ENCODE results near the gene STX18. TPM values are rescaled to one million over a fixed set of nuclear protein-coding genes. Genes with fewer than 3 reads are reported as not detected.
"Not testable (repeated sequence)": the region's sequence is repeated elsewhere in the genome, so short reads cannot be mapped to it uniquely, and the experiment has no call there.

Gene STX18
- polyA plus RNA-seq (2013, experiment 1 of 2; ENCODE audit: insufficient read length), result 38.0 TPM
- 36.8 TPM for polyA plus RNA-seq (2013, experiment 2 of 2; ENCODE audit: insufficient read length)

DNA sequence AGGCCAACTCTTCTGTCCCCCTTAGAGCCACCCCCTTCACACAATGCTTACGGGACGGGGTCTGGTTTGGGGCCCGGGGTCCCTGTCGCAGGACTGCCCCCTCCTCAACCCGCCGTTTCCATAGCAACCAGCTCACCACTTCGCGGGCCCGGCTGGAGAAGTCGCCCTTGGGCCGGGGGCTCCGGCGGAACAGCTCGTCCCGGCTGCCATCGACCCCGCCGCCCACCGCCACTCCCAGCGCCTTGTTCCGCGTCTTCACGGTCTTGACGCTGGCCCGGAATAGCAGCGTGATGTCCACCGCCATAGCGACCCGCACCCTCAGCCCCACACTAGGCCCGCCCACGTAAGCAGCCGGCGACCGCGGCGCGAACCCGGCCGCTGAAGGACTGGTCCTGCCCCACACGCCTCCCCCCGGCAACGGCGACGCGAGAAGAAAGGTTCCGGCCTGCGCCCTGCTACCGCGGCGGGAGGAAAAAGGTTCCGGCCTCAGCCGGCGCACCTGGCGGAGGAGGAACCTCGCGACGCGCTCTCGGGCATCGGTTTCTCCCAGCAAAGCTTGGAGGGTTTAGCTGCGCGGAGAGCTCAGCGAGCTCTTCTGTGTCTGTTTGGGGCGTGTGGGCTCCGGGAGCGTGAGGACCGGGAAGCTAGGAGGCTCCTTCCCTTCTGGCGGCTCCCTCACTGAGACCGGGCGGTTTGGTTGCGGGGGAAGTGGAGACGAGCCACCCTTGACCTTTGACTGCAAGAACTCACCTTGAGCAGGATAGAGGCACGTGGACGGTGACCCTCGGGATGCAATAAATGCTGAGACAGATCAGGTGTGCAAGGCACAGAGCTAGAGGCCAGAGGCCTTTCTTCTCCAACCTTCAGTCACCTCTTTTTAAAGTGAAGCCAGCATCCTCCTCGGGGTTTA is at the start of gene STX18:
STX18 (minus strand) TSS at position 388 of the 910 bp plus-strand sequence; CDS start at position 304, 84 bp downstream.
- peak; percentile 85 for DNase-seq

DNA sequence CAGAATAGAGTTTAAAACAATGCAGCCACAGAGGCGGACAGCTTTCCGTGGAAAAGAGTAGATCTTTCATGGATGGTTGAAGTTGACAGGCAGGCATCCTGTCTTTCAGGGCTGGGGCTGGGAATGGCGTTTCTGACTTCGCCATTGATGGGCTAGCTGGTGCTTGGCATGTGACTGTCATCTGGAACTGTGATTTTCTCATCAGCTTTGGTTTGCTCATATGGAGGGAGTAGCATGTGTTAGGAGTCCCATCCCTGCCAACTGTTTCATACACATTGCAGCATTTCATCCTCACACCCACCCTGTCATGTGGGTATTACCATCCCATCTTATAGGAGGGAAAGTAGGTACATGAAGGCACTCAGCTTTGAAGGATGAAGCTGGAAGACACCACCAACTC is 49.2 kb upstream of the STX18 start:
- no peak for DNase-seq

DNA sequence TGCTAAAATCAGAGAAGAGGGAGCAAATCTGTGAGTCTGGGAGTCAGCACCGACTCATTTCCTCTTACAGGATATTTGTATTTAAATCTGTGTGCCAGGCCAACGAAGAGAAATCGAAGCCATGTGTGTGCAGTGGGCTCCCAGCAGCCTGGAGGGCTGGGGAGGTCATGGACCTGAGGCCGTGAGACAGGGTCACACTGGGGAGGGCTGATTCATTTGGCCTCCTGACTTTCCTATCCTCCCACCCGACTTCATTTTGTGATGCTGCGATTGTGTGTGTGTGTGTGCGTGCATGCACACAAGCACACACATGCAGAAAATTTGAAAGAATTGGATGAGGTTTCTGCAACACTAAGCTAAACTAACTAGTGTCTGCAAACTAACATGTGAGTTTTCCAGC is 48.7 kb upstream of the STX18 start:
- DNase-seq, result no peak

DNA sequence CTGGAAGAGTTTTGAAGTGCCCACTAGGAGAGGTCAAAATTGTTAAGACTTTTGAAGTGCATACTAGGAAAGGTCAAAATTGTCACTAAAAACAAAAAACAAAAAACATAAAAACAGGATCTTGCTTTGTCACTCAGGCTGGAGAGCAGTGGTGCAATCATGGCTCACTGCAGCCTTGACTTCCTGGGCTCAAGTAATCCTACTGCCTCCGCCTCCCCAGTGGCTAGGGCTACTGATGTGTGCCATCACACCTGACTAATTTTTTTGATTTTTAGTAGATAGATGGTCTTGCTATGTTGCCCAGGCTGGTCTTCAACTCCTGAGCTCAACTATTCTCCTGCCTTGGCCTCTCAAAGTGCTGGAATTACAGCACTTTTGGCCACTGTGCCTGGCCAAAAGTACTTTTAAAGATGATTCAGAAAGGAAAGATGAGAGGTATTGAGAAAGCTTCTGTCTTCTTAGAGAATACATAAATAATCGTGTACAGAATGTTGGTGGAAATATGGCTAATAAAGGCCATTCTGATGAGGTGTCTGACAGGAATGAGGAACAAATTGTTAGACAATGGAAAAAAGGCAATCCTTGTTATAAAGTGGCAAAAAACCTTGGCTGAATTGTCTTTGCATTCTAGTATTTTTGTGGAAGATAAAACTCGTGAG is 43.3 kb upstream of the STX18 start:
- peak; percentile 82 for DNase-seq

DNA sequence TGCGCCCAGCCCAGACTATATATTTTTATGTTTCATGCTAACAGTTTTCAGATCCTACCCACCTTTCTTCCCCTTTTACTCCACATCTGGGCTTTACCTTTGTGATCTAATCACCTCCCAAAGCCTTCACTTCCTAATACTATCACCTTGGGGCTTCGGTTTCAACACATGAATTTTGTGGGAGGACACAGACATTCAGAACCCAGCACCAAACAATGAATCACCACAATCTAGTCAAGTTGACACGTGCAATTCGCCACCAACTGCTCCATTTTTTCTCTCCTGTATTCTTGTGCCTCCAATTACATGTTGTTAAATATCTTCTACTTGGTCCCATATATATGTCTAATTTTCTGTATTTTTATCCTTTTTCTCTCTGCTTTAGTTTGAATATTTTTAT is 41.8 kb upstream of the STX18 start:
- no peak for DNase-seq

DNA sequence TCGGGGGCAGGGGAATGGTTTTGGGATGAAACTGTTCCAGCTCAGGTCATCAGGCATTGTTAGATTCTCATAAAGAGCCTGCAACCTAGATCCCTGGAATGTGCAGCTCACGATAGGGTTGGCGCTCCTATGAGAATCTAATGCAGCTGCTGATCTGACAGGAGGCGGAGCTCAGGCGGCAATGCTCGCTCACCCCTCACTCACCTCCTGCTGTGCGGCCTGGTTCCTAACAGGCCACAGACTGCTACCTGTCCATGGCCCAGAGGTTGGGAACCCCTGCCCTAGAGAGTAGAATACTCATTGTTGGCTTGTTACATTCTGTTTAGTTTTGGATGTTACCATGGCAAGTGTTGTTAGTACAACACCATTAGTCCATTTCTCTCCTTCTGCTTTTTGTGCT is 40.8 kb upstream of the STX18 start:
- DNase-seq, result no peak

DNA sequence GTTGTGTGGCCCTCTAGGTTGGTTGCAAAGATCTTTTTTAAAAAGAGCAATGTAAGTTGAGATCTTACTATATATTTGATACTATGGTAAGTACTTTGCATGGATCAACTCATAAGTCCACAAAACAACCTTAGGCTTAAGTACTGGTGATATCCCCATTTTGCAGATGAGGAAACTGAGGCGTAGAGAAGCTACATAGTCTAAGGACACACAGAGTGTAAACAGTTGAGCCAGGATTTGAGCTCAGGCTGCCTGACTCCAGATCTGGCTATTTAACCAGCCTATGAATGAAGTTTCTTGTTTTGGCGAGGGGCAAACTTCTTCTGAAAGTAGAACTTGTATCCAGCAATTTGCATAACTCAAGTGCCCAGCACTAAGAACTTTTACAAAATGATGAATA is 38.6 kb upstream of the STX18 start:
- no peak for DNase-seq

DNA sequence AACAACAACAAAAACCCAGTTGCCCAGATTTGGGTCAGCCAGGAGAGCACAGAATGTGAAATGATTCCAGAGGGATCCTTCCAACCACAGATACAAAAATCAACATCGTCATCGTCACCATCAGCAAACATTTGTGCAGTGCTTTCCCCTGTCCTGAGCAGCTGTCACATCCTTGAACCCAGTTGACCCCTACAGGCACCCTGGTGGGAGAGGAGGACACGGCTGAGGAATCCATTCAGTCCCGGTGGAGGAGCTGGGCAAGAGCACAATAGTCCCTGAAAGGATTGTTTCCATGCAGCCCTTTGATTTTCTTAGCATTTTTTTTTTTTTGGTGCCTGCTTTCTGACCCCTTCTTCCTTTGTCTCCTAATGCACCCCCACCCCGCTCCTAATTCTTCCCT is 37.1 kb upstream of the STX18 start:
- DNase-seq, result no peak

DNA sequence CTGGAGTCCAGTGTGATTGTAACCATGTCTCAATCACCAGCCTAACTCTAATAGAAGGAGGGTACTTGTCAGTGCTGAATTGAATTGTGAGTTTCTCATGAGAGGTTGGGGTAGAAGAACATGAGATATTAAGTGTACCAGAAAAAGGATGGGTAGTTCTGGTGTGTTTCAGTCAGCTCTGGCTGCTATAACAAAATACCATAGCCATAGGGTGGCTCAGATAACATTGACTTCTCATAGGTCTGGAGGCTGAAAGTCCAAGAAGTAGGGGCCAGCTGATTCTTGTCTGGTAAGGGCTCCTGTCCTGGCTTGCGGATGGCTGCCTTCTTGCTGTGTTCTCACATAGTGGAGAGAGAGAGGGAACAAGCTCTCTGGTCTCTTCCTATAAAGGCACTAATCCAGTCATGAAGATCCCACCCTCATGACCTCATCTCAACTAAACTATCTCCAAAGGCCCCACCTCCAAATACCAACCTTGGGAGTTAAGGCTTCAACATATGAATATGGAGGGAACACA is 35.6 kb upstream of the STX18 start:
- no peak for DNase-seq

DNA sequence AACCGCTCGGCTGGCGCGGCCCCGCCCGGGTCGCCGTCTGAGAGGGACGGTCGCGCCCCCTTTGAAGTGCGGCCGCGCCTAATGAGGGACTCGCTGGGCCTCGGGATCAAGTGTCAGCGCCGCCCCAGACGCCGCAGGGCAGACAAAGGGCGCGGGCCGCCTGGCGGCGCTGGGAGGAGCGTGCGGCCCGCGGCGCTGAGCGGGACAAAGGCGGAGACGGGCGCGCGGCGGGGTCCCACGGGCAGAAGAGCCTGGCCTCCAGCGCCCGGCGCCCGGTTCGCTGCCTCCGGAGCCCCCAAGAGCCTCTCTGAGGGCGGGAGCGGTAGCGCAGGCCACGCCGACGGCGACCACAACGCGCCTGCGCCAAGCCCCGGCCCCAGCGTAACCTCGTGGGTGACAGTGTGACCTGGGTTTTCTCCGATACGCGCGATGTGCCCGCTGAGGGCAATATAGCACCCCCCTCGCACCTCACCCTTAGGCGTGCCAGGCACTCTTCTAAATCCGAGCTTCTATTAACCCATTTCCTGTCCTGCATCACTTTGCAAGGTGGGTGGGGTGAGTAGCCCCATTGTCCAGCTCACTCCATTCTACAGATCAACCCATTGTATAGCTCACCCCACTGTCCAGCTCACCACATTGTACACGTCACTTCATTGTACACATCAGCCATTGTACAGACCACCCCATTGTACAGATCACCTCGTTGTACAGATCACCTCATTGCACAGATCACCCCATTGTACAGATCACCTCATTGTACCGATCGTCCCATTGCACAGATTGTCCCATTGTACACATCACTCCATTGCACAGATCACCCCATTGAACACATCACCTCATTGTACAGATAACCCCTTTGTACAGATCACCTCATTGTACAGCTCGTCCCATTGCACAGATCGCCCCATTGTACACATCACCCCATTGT is 33.7 kb upstream of the STX18 start:
- peak; percentile 63 for DNase-seq

DNA sequence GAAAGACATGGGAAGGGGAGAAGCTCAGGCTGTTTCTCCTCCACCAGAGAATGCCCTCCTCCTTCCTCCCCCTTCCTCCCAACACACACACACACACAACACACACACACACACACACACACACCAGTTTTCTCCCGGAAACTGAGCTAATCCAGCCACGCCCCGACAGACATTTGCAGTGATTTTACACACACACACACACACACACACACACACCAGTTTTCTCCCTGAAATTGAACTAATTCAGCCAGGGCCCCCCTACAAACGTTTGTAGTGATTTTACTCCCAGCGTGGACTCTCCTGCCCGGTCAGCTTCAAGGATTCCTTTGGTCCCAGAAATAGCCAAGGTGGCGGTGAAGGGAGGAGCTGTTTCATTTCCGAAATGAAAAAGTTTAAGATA is 32.9 kb upstream of the STX18 start:
- peak; percentile 87 for DNase-seq

DNA sequence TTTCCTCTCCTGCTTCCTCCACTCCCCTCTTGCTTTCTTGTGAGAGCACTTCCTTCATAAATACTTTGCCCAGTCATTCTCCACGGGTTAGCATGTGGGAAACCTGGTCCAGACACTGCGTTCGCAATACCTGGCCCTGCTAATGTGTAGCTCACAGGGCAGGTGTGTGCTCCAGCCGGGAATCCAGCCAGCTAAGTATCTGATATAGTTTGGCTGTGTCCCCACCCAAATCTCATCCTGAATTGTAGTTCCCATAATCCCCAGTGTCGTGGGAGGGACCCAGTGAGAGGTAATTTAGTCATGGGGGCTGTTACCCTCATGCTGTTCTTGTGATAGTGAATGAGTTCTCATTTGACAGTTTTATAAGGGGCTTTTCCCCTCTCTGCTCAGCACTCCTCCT is 32.2 kb upstream of the STX18 start:
- no peak for DNase-seq

DNA sequence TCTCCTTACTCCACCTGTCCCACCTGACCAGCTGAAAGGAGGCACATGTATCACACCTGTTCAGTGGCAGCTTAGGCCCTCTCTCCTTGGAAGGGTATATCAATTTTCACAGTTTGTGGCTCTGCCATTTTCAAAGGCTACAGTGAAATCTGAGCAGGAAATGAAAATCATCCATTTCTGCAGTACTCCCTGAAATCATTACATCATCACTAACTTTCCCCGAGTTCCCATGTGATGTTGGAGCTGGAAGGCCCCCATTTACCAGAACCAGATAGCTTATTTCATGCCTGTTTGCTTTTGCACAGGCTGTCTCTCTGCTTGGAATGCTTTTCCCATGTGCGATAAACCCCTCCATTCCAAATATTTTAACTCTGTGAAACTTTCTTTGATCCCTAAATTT is 31.0 kb upstream of the STX18 start:
- no peak for DNase-seq

DNA sequence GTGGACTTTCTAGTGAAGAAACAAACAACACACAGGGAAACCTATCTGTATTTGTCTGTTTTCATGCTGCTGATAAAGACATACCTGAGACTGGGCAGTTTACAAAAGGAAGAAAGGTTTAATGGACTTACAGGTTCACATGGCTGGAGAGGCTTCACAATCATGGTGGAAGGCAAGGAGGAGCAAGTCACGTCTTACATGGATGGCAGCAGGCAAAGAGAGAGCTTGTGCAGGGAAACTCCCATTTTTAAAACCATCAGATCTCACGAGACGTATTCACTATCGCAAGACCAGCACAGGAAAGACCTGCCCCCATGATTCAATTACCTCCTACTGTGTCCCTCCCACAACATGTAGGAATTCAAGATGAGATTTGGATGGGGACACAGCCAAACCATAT is 28.0 kb upstream of the STX18 start:
- not testable (repeated sequence) for DNase-seq

DNA sequence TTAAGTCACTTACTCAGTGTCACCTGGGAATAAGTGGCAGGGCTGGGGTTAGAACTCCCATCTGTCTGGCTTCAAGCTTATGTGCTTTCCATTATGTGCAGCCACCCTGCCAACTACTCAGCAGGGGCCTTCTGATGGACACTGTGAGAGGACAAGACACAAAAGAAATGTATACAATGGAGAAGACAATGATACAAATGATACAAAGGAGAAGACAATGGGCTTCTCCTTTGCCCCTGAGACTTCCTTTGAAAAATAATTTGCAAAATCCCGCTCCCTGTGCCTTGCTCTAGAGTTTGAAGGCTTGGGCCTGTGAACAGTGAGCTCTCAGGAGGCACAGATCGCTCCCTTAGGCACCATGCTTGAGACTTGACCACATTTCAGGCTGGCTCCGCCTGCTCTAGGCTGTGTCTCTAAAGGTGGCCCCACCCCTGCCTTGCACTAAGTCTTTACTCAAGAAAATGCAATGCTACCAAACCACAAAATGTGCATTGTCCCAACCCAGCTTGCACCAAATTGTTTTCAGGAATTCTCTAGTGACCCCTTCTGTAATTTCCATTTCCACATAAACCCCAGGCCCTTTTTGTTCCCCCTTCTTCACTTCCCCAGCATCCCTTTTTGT is 27.1 kb upstream of the STX18 start:
- peak; percentile 45 for DNase-seq

DNA sequence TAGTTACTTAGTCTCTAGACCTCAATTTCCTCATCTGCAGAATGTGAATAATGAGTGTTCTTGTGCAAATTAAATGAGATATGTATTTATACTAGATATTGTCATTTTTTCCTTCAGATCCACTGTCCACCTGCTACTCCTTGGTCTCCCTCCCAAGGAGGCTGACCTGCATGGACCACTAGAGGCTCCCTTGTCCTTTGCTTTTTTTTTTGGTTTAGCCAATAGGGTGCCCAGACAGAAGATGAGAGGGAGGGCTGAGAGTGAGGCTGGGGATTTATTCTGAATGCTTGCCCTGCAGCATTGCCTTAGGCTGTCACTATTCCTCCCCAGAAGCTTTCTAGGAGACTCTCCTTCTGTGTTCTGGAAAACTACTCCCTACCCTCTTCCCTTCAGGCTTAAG is 24.5 kb upstream of the STX18 start:
- DNase-seq, result not testable (repeated sequence)

DNA sequence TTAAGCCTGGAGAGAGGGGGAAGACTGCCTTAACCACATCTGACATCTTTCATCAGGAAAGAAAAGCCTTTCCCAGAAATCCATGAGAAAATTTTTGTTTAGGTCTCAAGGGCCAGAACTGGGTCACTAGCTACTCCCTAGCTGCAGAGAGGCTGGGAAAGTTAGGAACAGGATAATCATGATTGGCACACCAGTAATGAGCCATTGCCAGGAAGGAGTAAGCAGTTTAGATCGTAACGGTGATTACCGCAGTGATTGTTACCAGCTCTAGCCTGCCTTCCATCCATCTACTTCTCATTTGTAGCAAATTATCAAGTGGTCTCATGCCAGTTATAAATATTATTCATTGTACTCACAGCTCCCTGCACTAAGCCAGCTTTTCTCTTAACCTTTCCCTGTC is 22.7 kb upstream of the STX18 start:
- DNase-seq, result no peak

DNA sequence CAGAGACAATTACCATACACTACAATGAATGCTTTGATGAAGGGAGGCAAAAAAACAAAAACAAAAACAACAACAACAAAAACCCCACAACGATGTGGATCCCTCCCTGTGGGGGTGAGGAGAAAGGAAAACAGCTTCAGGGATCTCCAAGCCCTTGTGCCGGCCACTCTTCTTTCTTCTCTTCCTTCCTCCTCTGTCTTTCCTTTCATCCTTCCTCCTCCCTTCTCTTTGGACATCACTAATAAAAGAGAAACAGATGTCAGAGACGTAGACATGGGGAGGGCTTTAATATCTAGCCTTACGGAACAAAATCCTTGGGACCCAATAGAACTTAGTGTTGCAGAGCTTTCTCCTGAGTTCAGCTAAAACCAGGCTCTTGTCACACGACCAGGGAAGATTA is 18.8 kb upstream of the STX18 start:
- no peak for DNase-seq

DNA sequence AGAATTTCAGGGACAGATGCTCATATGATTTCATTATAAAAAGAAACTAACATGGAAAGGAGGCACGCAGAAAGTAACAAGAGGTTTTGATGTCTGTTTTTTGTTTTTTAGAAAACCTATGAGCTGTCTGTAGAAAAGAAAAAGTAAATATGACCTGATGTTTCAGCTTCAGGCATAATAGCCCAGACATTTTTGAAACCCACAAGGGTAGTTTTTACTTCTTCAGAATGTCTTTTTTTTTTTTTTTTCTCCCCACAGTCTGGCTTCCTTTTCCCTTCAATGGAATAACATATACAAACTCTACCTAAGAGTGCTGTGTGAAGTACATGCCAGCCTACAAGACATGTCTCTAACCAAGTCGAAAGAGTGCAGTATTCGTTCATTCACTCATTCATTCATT is 18.3 kb upstream of the STX18 start:
- no peak for DNase-seq

DNA sequence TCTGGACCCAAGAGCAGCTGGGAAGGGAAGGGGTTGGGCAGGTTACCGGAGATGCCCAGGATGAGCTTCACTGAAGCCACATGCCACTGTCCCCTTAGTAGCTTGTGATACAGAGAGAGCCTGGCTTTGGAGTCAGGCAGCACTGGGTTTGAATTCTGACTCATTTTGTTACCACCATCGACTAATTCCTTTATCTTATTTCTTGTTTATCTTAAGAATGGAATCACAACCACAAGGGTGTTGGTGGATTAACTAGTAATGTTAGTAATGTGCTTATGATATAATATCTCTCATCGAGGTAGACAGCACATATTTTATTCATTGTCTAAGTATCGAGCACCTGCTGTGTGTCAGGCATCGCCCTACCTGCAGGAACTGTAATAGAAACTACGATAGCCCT is 17.7 kb upstream of the STX18 start:
- peak; percentile 44 for DNase-seq

DNA sequence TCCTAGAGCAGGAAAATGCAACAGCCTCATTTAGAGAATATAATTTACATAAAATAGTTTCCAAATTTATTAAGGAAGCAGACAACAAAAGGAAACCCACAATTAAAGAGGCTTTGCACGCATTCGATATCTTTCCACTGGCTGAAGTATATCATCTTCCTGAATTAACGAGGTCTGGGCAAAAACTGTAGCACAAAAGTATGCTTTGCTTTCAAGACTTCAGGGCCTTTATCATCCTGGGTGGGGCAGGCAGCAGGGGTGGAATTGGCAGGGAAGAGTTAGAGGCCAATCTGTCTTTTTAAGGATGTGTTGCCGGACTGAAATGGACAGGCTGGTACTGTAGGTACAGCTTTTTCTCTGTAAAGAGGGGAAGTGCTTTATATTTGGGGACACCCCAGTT is 17.0 kb upstream of the STX18 start:
- no peak for DNase-seq

DNA sequence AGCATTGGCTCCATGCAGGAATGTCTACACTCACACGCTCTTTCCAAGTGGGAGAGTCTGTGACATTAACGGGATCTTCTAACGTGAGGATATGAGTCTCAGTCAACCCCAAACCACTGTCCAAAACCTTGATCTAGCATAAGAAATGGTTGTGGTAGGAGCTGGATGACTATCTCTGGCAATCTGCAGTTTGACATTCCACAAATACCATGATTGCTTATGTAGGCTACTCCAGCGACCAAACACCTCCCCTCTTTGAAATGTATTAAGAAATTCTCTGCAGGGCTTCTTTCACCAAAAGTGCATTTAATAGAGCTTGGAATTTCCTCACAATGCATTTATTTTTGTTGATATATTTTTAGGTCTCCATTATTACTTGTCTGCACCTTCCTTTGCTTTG is 14.1 kb upstream of the STX18 start:
- DNase-seq, result peak; percentile 95
